Stimulated activated naive CD8-positive, alpha-beta T cell treated with anti-CD3 and anti-CD28 coated beads, Interleukin-15, Interleukin-2, amounts not matched to agents 100 U/mL and 50 U/mL, for 24 hours (primary cell): ENCODE results near the gene DOK6.

Experiments
- ATAC-seq: fragments of 150-1000 bp; cut with Tn5 transposase; one replicate; pipeline ENCODE4 v1.10.0; 2021
- DNase-seq: peaks from one replicate; pipeline ENCODE4 v3.0.0; 2021

The DOK6 gene

GRCh38 chr18:69754108-69754507 lies 353.4 kb downstream of the DOK6 start:
- DNase-seq (no peak), ATAC-seq (no peak)

DNA sequence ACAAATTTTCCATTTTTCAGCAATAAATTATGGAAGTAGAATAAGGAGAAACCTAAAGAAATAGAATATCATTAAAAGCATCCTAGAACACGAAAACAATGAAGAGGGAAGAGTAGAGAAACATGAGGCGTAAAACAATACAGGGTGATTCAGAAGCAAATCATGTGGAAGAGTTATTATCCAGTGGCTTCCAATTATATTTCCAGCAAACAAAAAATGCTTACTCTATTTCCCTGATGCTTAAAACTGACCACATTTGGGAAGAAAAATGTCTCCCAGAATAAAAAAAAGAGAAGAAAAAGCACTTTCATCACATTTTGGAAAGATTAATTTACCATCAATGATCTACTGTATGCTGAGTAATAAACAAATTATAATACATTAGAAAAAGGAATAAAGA lies 354.4 kb downstream of the DOK6 start:
- DNase-seq (no peak), ATAC-seq (no peak)

DNA sequence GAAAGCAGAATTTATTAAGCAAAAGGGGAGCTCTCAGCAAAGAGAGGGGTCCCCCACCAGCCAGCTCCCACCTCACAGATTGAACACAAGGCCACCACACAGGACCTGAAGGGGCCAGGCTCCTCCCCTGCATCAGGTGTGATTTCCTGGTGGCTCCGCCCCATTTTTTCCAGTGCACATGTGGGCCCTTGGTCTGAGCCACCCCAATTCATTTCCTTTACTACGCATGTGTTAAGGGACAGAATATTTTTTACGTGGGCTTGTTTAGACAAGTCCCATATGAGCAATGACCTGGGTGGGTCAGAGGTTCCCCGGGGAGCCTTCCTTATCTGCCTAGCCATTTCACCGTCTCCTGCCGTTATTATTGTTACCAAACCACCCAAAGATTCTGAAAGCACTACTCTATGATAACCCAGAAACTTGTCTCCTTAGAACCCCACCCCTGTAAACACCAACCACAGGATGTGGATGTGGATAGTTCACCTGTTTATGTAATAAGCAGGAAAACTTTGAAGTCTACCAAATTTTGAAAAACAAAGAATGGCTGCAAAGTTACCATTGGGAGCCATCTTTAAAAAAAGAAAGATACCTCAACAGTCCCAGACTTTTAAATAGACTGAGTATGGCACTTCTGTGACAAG lies 355.3 kb downstream of the DOK6 start:
- no peak for ATAC-seq
- no peak for DNase-seq

GRCh38 chr18:69757733-69758132 lies 357.0 kb downstream of the DOK6 start:
- no peak for ATAC-seq
- no peak for DNase-seq

DNA sequence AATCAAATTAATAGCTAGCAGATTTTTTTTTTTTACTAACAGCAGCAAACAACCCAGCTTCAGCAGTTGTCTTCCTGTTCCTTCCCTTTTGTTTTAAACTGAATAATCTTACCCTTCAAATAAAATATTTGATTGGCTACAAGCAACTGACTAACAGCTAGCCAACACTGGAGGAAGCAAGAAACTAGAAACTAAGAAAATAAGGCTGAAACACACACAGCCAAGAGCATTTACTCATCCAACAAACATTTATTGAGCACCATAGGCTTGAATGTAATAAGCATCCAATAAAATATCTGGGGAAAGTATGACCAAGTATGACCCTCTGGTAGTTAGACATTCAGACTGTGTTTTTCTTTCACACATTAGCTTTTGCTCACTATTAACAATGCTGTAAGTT lies 357.8 kb downstream of the DOK6 start:
- DNase-seq, result no peak

GRCh38 chr18:69759046-69759445 lies 358.4 kb downstream of the DOK6 start:
- ATAC-seq (no peak), DNase-seq (no peak)

More for the DNA sequence above, 357.8 kb downstream of the DOK6 start:
- no peak for ATAC-seq

DNA sequence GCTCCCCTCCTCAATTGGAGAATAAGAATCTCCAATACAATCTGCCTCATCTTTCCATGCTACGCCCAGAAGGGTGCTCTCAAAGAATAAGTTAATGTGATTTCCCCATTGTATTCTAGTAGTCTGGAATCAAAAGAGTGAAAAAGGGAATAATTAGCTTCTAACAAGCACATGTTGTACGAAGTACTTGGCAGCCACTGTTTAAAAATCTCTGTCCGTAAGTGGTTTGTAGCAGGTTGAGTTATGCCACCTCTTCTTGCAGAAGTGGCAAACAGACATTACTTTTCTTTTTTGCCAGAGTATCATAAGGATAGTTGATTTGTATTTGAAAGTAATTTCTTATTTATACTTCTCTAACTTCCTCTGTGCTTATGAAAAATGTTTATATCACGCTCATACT lies 362.3 kb downstream of the DOK6 start:
- ATAC-seq (no peak), DNase-seq (no peak)

- DNase-seq, result no peak
- ATAC-seq, result no peak
Measured at GRCh38 chr18:69763821-69764220, 363.1 kb downstream of the DOK6 start.

DNA sequence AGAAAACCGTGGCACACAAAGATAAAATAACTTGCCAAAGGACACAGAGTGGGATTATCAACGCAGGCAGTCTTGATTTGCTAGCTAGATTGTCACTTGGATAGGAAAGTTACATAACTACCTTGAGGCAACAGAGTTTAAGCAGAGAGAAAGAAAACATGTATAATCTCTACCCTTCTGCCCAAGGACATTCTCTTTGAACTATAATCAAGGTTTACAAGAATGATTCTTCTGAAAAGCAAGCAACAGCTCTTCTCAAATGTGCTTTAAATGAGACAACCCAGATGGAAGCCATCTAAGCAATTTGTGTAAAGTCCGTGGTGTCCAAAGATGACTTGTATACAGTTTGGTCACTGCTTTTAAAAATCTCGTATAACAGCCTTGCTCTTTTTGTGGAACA lies 369.6 kb downstream of the DOK6 start:
- ATAC-seq, result no peak
- no peak for DNase-seq

DNA sequence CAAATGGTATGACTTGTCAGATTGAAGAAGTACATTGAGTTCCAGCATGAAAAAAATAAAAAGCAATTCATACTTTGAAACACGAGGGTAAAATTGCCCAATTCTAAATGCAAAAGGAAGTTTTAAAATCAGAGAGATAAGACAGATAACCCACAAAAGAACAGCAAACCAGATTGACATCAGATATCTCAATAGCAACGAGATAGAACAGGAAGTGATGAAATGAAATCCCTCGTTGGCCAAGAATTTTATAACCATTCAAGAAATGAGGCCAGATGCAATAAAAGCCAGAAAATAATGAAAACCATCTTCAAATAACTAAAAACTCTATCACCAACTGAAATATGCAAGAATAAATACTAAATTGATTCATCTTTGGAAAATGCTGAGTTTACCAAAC lies 374.1 kb downstream of the DOK6 start:
- ATAC-seq, result no peak
- DNase-seq, result no peak

GRCh38 chr18:69777248-69777647 lies 376.6 kb downstream of the DOK6 start:
- ATAC-seq (no peak), DNase-seq (no peak)

DNA sequence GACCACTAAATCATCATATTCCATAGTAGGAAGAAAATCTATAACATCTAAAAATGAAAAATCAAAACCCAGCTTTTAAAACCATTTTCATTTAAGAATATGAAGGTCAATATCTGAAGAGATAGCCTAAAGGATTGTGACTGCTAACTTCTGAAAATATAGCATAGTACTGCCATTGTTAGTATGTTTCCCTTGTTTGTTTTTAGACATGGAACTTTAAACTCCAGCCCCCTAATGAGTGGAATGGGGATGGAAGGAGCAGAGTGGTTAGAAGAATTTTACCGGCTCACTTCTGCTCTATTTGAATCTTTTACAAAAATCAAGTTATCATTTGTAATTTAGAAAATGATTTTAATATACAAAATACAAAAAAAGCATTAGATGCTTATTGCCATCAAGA lies 378.0 kb downstream of the DOK6 start:
- ATAC-seq (no peak), DNase-seq (no peak)

DNA sequence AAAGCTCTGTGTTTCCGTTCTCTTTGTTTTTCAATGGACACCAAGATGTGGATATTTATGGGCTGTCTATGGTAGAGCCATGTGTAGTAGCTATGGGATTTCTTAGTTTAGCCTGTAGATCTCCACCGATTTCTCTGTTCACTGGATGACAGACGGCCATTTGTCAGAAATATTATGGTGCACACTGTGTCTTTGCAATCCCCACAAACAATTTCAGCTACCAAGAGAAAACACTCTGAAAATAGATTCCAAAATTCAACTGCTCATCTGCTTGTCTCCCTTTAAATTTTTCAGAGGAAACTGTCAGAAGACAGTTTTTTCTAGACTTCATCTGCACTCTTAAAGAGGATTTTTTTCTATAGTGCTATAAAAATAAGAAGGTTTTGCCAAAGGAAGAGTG lies 380.2 kb downstream of the DOK6 start:
- DNase-seq, result no peak
- no peak for ATAC-seq

DNA sequence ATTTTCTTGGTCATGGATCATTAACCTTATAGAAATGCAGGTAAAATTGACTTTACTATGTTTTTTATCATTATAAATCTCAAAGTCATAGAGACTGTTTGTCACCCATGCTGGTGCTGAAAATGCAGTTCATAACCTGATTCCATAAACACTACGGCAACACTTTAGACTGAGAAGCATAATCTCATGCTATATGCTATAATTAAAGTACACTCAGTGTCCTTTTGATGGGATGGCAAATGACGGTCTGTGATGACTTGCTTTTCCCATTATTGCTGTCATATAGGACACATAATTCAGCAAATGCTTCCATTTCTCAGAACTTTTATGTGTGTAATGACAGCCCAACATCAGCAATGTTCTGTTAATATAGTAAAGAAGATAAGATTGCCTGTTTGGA lies 384.1 kb downstream of the DOK6 start:
- ATAC-seq, result no peak
- no peak for DNase-seq

- DNase-seq (no peak), ATAC-seq (no peak)
Measured at GRCh38 chr18:69785466-69785865, 384.8 kb downstream of the DOK6 start.

- ATAC-seq, result peak; percentile 40
- no peak for DNase-seq
Measured at GRCh38 chr18:69786427-69786826, 385.7 kb downstream of the DOK6 start.

- ATAC-seq (no peak), DNase-seq (no peak)
Measured at GRCh38 chr18:69787825-69788547, 387.3 kb downstream of the DOK6 start.

- no peak for ATAC-seq
Measured at GRCh38 chr18:69789794-69790193, 389.1 kb downstream of the DOK6 start.

DNA sequence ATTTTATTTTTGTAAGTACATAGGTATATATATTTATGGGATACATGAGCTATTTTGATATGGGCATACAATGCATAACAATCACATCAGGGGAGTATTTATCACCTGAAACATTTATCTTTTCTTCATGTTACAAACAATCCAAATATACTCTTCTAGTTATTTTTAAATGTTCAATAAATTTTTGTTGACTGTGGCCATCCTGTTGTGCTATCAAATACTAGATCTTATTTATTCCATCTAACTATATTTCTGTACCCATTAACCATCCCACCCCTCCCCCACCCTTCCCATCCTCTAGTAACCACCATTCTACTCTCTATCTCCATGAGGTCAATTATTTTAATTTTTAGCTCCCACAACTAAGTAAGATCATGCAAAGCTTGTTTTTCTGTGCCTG lies 390.0 kb downstream of the DOK6 start:
- ATAC-seq (no peak), DNase-seq (no peak)

More at GRCh38 chr18:69789794-69790193, 389.1 kb downstream of the DOK6 start:
- DNase-seq, result no peak

GRCh38 chr18:69795791-69796190 lies 395.1 kb downstream of the DOK6 start:
- DNase-seq, result no peak
- ATAC-seq, result no peak

- DNase-seq (no peak), ATAC-seq (no peak)
Measured at GRCh38 chr18:69804776-69805501, 404.3 kb downstream of the DOK6 start.

DNA sequence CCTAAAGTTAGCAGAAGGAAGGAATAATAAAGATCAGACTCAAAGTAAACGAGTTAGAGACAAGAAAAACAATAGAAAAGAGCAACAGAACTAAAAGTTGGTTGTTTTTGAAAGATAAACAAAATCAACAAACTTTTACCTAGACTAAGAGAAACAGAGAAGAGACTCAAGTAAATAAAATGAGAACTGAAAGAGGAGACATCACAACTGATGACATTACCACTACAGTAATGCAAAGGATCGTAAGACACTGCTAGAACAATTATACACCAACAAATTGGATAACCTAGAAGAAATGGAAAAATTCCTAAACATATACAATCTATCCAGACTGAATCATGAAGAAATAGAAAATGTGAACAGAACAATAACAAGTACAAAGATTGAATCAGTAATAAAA lies 407.7 kb downstream of the DOK6 start:
- no peak for ATAC-seq
- DNase-seq, result no peak

DNA sequence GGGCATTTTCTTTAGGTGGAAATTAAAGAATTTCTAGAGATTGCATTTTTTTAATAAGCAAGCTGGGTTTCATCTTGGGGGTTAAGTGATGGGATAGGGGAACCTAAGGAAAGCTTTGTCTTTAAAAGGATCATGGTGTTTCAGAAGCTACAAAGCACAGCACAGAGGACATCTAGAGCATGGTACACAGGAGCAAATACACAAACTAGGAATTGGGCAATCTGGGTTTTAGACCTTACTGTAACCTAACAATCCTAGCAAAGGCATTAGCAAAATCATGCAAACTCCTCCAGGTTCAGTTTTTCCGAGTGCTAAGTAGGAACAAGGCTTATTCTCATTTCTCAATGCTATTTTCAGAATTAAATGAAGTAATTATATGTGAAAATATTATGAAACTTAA lies 412.9 kb downstream of the DOK6 start:
- ATAC-seq, result no peak
- DNase-seq, result no peak
